GM19455 (cell line): ENCODE measurements around the gene GDPD5.
A peak's percentile ranks its signal among the peaks of the same experiment; 100 is the strongest.

Experiments used
- ATAC-seq: cut with Tn5 transposase; IDR thresholded peaks from one replicate; pipeline ENCODE4 v1.9.1; 2021; ENCODE audit not compliant: unreplicated experiment

Gene GDPD5, protein sequence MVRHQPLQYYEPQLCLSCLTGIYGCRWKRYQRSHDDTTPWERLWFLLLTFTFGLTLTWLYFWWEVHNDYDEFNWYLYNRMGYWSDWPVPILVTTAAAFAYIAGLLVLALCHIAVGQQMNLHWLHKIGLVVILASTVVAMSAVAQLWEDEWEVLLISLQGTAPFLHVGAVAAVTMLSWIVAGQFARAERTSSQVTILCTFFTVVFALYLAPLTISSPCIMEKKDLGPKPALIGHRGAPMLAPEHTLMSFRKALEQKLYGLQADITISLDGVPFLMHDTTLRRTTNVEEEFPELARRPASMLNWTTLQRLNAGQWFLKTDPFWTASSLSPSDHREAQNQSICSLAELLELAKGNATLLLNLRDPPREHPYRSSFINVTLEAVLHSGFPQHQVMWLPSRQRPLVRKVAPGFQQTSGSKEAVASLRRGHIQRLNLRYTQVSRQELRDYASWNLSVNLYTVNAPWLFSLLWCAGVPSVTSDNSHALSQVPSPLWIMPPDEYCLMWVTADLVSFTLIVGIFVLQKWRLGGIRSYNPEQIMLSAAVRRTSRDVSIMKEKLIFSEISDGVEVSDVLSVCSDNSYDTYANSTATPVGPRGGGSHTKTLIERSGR

DNA sequence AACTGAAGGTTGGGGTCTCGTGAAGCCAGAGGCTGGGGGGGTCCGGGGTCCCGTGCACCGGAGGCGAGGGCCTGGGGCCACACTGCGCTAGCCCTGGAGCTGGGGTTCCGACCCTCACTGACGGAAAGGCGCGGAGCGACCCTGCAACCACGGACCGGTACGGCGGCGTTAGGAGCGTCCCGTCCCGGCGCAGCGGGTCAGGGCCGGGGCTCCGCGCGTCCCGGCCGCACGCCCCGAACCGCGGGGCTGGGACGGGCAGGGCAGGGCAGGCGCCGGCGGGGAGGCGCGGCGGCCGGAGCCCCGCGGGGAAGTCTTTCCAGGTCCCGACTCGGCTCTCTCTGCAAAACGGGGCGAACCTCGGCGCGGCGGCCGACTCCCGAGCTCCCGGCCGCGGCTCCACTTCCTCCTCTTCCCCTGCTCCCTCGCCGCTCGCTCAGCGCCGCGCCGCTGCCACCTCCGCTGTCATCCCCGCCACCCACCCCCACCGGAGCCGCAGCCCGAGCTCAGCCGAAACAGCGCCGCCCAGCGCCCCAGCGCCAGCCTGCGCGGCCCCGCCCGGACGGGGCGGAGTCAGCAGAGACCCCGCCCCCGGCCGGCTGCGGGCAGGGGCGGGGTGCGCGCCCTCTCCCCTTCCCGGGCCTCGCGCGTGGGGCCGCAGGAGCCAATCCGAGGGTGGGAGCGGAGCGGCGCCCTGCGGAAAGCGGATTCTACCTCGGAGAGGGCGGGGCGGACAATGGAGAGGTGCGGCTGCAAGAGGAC, at the start of gene GDPD5:
TSS of gene GDPD5 (minus strand) at position 509 of the 759 bp plus-strand sequence. CDS start 48,206 bp downstream, outside the sequence.
- ATAC-seq: peak; percentile 74

DNA sequence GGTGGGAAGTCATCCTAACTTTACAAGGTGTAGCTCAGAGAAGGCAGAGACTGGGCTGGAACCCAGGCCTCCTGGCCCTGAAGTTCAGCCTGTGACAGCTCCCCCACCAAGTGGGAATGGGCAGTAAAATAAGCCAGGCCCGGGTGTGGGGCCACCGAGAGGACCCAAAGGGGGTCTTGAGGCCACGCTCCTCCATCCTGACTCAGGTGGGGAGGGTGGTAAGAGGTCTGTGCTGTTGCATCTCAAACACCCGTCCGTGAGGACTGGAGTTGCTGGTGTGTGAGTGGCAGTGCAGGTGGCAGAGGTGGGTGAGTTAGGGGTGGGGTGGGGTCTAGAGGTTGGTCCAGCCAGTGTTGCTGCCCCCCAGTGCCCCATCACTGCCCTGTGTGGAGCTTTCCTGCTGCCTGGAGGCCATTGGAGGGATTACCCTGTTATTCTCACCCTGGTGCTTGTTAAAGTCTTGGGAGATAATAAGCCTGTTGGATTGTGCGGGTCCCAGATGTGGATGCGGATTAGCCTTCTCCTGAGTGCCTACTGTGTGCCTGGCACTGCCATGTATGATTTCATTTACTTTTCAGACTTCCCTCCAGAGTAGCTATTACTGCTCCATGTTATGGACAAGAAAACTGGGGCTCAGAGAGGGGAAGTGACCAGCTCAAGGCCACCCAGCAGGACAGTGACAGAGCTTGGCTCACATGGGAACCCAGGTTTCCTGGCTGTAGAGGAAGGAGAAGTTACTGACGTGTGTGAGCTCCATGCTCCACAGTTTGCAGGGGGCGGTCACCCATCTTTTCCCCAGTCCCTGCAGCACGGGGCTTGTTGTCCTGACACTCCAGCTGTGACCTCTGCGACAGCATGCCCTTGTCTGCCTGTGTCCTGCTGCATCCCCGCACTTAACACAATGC, 49.2 kb upstream of the GDPD5 start:
- no peak for ATAC-seq

DNA sequence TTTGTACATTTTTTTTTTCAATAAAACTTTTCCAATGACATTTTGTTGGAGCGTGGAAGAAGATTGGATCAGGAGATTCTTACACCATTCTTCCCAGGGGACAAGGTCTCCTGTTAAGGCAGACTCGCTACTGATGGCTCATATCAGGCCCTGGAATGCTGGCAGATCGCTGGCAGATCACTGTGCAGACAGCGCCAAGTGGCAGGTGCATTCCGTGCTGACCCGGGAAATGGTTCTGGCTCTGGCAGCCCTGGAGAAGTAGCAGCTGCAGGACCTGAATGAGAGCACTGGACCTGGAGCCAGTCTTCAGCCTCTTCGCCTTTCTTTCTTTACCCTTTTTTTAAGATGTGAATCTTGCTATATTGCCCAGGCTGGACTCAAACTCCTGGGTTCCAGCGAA, 47.0 kb upstream of the GDPD5 start:
- no peak for ATAC-seq

- ATAC-seq: no peak
These were observed 45.9 kb upstream of the GDPD5 start for GRCh38 chr11:75571625-75572024.

DNA sequence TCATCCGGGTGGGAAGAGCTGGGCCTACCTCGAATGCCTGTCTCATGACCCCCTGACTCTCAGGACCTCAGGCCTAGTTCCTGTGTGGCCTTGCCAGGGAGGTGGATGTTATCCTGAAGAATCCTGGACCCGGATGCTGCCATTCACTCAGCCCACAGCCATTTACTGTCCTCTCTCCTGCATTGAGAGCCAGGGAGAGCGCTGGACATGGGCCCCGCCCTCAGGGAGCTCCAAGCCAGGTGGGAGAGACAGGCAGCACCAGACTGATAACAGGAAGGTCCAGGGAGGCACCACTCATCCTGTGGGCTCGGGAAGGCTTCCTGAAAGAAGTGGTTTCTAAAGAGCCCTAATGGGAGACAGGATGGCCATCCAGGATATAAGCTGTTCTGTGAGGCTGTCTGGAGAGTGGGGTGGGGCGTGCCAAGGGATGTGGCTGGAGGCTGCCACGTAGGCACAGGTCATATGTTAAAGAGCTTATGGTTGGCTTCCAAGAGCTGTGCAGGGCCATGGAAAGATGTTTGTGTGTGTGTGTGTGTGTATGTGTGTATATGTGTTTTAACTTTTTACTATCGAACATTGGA, 44.9 kb upstream of the GDPD5 start:
- no peak for ATAC-seq

DNA sequence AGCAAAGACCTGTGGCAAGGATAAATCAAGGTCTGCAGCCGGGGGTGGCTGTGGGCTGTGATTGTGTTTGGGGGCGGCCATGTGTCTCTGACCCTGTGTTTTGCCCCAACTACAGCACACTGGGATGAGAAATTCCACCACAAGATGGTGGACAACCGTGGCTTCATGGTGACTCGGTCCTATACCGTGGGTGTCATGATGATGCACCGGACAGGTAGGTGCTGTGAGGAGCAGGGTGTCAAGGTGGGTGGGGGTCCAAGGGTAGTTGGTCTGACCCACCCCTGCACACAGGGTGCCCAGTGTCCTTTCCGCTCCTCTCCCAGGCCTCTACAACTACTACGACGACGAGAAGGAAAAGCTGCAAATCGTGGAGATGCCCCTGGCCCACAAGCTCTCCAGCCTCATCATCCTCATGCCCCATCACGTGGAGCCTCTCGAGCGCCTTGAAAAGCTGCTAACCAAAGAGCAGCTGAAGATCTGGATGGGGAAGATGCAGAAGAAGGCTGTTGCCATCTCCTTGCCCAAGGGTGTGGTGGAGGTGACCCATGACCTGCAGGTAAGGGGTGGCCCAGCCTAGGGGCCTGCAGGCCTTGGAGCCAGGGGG, 43.0 kb upstream of the GDPD5 start:
- no peak for ATAC-seq

DNA sequence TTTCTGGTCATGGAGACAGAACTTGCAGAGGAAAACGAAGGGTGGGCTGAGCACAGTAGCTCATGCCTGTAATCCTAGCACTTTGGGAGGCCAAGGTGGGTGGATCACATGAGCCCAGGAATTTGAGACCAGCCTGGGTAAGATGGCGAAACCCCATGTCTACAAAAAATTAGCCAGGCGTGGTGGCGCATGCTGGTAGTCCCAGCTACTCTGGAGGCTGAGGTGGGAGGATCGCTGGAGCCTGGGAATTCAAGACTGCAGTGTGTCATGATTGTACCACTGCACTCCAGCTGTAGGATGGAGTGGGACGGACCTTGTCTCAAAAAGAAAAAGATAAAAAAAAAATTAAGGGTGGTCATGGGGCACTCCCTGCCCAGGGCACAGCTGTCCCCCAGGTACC, 42.2 kb upstream of the GDPD5 start:
- ATAC-seq: no peak

DNA sequence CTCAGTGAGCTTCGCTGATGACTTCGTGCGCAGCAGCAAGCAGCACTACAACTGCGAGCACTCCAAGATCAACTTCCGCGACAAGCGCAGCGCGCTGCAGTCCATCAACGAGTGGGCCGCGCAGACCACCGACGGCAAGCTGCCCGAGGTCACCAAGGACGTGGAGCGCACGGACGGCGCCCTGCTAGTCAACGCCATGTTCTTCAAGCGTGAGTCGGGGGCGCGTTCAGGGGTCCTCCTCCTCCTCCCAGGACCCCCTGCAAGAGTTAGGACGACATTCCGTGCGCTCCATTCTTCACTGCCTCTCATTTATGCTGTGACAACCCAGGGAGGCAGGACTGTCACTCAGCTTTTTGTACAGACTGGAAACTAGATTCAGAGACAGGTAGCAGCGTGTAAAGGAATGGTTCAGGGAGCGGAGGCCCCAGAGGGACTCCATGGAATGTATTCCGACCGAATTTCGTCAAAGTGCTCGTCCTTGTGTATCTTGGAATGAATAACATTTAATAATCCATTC, 41.1 kb upstream of the GDPD5 start:
- no peak for ATAC-seq

DNA sequence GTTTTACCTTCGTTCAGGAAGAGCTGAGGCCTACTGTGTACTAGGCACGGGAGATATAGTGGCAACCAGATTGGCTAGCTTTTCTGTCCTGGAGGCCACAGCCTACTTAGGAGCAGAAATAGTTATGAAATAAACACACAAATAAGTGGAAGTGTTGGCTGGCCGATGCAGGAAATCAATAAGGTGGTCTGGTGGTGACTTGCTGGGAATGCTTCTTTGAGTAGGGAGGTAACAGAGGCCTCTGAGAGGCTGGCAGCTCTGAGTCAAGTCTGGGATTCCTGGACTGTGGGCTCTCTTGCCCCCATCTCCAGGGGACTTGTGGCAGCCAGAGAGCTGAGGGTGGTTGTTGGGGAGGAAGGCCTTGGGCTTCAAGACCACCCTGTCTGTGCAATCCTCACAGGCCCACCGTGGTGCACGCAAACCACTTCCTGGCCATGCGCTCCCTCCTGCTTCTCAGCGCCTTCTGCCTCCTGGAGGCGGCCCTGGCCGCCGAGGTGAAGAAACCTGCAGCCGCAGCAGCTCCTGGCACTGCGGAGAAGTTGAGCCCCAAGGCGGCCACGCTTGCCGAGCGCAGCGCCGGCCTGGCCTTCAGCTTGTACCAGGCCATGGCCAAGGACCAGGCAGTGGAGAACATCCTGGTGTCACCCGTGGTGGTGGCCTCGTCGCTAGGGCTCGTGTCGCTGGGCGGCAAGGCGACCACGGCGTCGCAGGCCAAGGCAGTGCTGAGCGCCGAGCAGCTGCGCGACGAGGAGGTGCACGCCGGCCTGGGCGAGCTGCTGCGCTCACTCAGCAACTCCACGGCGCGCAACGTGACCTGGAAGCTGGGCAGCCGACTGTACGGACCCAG, 40.4 kb upstream of the GDPD5 start:
- ATAC-seq: no peak

GRCh38 chr11:75565221-75565814, 39.6 kb upstream of the GDPD5 start:
- ATAC-seq: no peak

GRCh38 chr11:75563978-75564552, 38.3 kb upstream of the GDPD5 start:
- ATAC-seq: no peak

GRCh38 chr11:75563501-75563977, 37.8 kb upstream of the GDPD5 start:
- ATAC-seq: no peak

DNA sequence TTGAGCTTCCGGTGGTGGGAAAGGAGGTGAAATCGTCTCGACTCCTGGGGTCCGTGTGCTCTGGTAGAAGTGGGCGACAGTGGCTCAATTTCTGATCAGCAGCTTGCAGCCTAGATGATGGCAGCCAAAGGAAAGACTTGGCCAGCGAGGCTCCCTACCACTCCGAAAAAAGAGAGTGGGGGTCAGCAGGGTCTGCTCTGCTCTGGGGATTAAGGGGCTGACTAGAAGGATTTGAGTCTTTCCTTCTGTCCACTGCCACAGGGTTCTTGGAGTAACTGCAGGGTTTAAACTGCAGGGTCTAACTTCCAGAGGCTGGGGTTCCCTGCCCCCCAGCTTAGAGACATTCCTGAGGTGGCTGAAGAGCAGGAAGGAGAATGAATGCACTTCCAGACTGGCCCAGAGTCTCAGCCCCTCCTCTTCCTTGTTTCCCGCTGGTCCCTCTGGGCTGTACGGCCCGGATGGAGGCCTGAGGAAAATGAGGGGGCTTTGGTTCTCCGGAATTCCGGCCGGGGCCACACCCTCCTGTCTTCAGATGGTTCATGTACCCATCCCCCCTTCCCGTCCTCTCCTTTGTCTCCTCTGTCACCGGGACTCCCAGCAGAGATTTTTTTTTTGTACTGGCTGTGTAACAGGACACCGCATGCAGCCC, 37.2 kb upstream of the GDPD5 start:
- ATAC-seq: no peak

- peak; percentile 83 for ATAC-seq
These were observed 36.5 kb upstream of the GDPD5 start, which contains the start of gene SERPINH1 for GRCh38 chr11:75562048-75562835. SERPINH1 (plus strand) TSS chr11:75562253; CDS start chr11:75566350, 4,097 bp downstream.

DNA sequence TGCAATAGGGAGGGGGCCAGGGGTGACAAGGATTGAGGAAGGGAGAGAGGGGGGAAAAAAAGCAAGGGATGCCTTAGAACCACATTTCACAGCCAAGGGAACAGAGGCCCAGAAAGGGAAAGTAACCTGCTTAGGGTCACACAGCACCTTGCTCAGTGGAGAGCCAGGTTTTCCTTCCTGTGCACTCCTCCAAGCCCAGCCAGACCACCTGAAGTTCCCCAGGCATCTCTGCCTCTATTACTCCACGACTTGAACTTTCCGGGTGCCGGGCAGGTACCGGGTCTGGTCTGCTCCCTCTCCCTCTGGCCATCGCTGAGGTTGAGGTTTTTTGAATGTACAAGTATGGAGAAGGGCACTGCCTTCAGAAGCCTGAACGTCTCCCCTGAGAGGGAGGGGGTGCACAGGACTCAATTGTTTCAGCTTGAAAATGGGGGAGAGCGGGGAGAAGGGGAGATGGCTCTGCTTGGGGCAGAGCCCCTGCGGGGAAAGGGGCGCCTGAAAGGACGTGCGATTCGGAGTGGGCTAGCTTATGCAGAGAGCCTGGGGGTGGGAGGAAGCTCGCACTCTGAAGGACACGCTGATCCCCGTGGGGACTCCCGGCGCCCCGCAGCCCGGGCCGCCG, 35.8 kb upstream of the GDPD5 start:
- no peak for ATAC-seq

- ATAC-seq: no peak
These were observed 34.9 kb upstream of the GDPD5 start for GRCh38 chr11:75560644-75561043.
